Endodermal cell (in vitro differentiated cells): Measurements from ENCODE around the gene KCNS3. TPM values are rescaled to one million over a fixed set of nuclear protein-coding genes. Genes with fewer than 3 reads are reported as not detected.

Source experiments
- DNase-seq: peaks from one replicate; pipeline ENCODE4 v3.0.0-alpha.2; 2017
- H3K27ac ChIP-seq: 2 replicates; pipeline ENCODE4 v1.5.1; 2013; ENCODE audit warnings: mild to moderate bottlenecking, low read depth, low read length, moderate library complexity
- H3K27me3 ChIP-seq: 2 replicates; pipeline ENCODE4 v1.6.1; 2013; ENCODE audit warnings: mild to moderate bottlenecking, low read length, moderate library complexity; ENCODE audit not compliant: insufficient read depth, control insufficient read depth, poor library complexity, severe bottlenecking
- H3K36me3 ChIP-seq: 2 replicates; pipeline ENCODE4 v1.7.0; 2013; ENCODE audit warnings: mild to moderate bottlenecking, low read length, moderate library complexity; ENCODE audit not compliant: control insufficient read depth, insufficient read depth
- H3K4me1 ChIP-seq: one replicate; pipeline ENCODE4 v1.7.0; 2013; ENCODE audit warnings: low read length; ENCODE audit not compliant: control insufficient read depth, insufficient read depth
- H3K4me3 ChIP-seq: 2 replicates; pipeline ENCODE4 v1.5.1; 2013; ENCODE audit warnings: mild to moderate bottlenecking, low read length, moderate library complexity
- H3K9ac ChIP-seq: 2 replicates; pipeline ENCODE4 v1.6.1; 2013; ENCODE audit warnings: mild to moderate bottlenecking, low read length, moderate library complexity; ENCODE audit not compliant: poor library complexity, severe bottlenecking; ENCODE audit errors: extremely low read depth
- H3K9me3 ChIP-seq: 2 replicates; pipeline ENCODE4 v1.6.1; 2013; ENCODE audit warnings: mild to moderate bottlenecking, low read length, moderate library complexity; ENCODE audit not compliant: control insufficient read depth
- H3K27ac Mint-ChIP-seq: 2 replicates; pipeline ENCODE4 v1.8.0; 2020; ENCODE audit warnings: mixed read lengths
- H3K27me3 Mint-ChIP-seq: 2 replicates; pipeline ENCODE4 v1.8.0; 2021; ENCODE audit warnings: mild to moderate bottlenecking, mixed read lengths; ENCODE audit not compliant: insufficient read depth
- H3K36me3 Mint-ChIP-seq: 2 replicates; pipeline ENCODE4 v1.8.0; 2020; ENCODE audit warnings: low read depth, mixed read lengths
- H3K4me1 Mint-ChIP-seq: 2 replicates; pipeline ENCODE4 v1.8.0; 2020; ENCODE audit warnings: mixed read lengths
- H3K4me3 Mint-ChIP-seq: 2 replicates; pipeline ENCODE4 v1.8.0; 2020; ENCODE audit warnings: mild to moderate bottlenecking, moderate library complexity, mixed read lengths
- H3K9me3 Mint-ChIP-seq: 2 replicates; pipeline ENCODE4 v1.8.0; 2020; ENCODE audit warnings: mild to moderate bottlenecking, mixed read lengths
- CTCF ChIP-seq: fragments of 200-600 bp; sonication (generic); conservative IDR thresholded peaks from 2 replicates; pipeline ENCODE4 v1.5.0; 2021; ENCODE audit warnings: antibody characterized with exemption, mild to moderate bottlenecking
- WGBS, 2 experiments: methylation state at CpG; one replicate each; pipeline versions ENCODE4 v1.1.5 to v1.1.7; 2013; ENCODE audit warnings: missing lambda C conversion rate in 2 of 2, mixed read lengths in 1 of 2; ENCODE audit not compliant: insufficient coverage in 1 of 2, insufficient read length in 1 of 2; 5-methylcytosine and 5-hydroxymethylcytosine counted together
- total RNA-seq, 2 donors: library from RNA; stranded (reverse); fragmentation: NEBNext Ultra II Directional in 1 of 2; extraction: Animal tissue kit (Norgen Biotek cat#: 25700) in 1 of 2; gene quantifications; 2 replicates in 1 of 2; 3 replicates in 1 of 2; pipeline ENCODE4 v1.2.1, GENCODE V29; 2021

The KCNS3 gene
- total RNA-seq, 2 donors from 2014 or later = 10.7 to 11.1 TPM

GRCh38 chr2:17950006-17950405, 71.5 kb downstream of the KCNS3 start:
- H3K36me3 Mint-ChIP-seq = no peaks in the 10 kb centered on the region
- H3K4me1 Mint-ChIP-seq = peaks cover 7% of the 10 kb centered on the region
- no peaks in the 10 kb centered on the region for H3K36me3 ChIP-seq
- 85 to 100% methylated on average over 3 to 6 of the region's 6 CpGs for WGBS, 2 experiments
- no peak overlapping the region for H3K4me3 Mint-ChIP-seq
- H3K27ac Mint-ChIP-seq = no peak overlapping the region
- no peaks in the 10 kb centered on the region for H3K9me3 Mint-ChIP-seq
- H3K27me3 Mint-ChIP-seq = no peaks in the 10 kb centered on the region
- H3K9me3 ChIP-seq = no peaks in the 10 kb centered on the region
- DNase-seq = no peak
- H3K27ac ChIP-seq = no peak overlapping the region
- no peaks in the 10 kb centered on the region for H3K27me3 ChIP-seq
- no peak overlapping the region for H3K9ac ChIP-seq
- no peak for TF ChIP-seq CTCF
- no peak overlapping the region for H3K4me3 ChIP-seq
- no peaks in the 10 kb centered on the region for H3K4me1 ChIP-seq

GRCh38 chr2:17951563-17951962, 73.1 kb downstream of the KCNS3 start:
- Histone ChIP-seq H3K27me3 (no peaks in the 10 kb centered on the region), H3K4me3 (no peak overlapping the region), H3K4me1 (no peaks in the 10 kb centered on the region), H3K36me3 (no peaks in the 10 kb centered on the region), H3K9me3 (no peaks in the 10 kb centered on the region), H3K27ac (no peak overlapping the region), H3K9ac (no peak overlapping the region)
- Mint-ChIP-seq H3K9me3 (no peaks in the 10 kb centered on the region), H3K27ac (no peak overlapping the region), H3K27me3 (no peaks in the 10 kb centered on the region), H3K36me3 (no peaks in the 10 kb centered on the region), H3K4me1 (no peaks in the 10 kb centered on the region), H3K4me3 (no peak overlapping the region)
- DNase-seq = no peak
- TF ChIP-seq CTCF = no peak
- WGBS, 2 experiments = 76 to 92% methylated on average over 2 to 4 of the region's 4 CpGs

GRCh38 chr2:17958466-17959092, 80.1 kb downstream of the KCNS3 start:
- H3K9ac ChIP-seq = no peak overlapping the region
- no peaks in the 10 kb centered on the region for H3K4me1 ChIP-seq
- H3K36me3 ChIP-seq = no peaks in the 10 kb centered on the region
- no peak for TF ChIP-seq CTCF
- Mint-ChIP-seq H3K27me3 (no peaks in the 10 kb centered on the region), H3K27ac (no peak overlapping the region), H3K36me3 (no peaks in the 10 kb centered on the region), H3K9me3 (no peaks in the 10 kb centered on the region), H3K4me1 (peaks cover 5% of the 10 kb centered on the region), H3K4me3 (no peak overlapping the region)
- H3K9me3 ChIP-seq = no peaks in the 10 kb centered on the region
- no peak overlapping the region for H3K4me3 ChIP-seq
- DNase-seq = no peak
- H3K27me3 ChIP-seq = no peaks in the 10 kb centered on the region
- no peak overlapping the region for H3K27ac ChIP-seq
- WGBS, 2 experiments = 81 to 93% methylated on average over 3 to 4 of the region's 4 CpGs
